C4-2B (cell line): ENCODE measurements around the gene TMEM229B.

Source experiments
- H3K27ac ChIP-seq: fragments of 450-650 bp; 2 replicates; pipeline ENCODE4 v1.5.1; 2017
- ZFX ChIP-seq: fragments of 450-650 bp; IDR thresholded peaks from 2 replicates; pipeline ENCODE4 v1.6.1; 2017
- TF ChIP-seq, protein P1 (sequence below): fragments of 450-650 bp; conservative IDR thresholded peaks from 2 replicates; pipeline ENCODE4 v1.5.1; 2017; ENCODE audit warnings: mild to moderate bottlenecking

Gene TMEM229B

DNA sequence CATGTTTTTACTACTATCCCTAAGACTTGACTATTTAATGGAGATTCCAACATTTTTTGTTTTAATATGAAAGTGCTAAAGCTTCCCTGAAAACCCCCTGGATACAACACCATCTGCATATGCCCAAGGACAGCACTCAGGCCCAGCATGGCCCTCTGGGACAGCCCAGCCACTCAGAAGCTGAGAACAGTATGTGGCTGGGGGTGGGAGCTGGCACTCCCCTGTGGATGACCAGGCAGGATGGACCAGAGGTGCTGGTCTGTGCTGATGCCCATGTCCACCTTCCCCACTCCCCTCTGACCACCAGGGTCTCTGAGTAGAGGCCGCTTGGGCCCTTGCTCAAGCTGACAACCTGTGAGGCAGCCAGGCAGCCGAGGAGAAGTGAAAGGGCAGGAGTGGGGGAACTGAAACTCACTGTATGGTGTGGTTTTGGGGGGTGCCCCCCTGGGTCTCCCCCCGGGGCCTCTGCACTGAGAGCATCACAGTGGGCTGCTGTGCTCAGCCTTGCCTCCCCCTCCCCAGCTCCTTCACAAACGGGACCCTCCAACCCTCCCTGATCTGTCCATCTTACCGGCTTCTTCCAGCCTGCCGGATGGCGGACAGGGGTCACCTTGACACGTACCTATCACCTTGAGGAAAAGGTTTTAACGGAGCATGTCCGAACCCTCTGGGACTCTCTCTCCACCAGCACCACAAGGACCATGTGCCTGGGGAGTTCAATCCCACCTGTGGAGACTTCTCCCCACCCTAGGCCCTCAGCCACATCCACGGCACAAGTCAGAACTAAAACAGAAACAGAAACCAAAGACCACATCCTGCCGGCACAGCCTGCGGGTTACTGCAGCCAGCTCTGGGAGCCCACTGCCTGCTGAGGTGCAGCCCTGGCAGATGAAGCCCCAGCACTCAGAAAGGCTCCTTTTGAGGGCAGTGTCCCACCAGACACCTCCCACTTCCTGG is at the start of gene TMEM229B:
Gene TMEM229B, minus strand, starts transcription at position 785 of the 957 bp plus-strand sequence. CDS start 14,798 bp downstream, outside the sequence.
- no peak within 1 kb of the TSS for H3K27ac ChIP-seq

DNA sequence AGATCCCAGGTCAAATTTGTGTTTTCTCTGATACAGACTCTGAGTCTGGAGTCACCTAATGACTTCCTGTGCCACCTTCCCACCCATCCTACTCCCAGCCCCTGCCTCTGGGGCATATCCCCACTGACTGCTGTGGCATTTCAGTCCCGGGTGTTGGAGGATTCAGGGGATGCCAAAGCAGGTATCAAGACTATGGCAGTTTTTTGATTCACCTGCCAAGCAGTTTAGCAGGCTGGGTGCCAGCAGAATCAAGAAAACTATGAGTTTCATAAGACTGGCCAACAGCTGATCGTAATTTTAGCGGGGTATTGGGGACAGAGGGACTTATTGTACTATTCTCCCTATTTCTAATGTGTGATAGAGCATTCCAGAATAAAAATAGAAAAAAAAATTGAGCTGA is 49.2 kb upstream of the TMEM229B start:
- H3K27ac ChIP-seq = no peak overlapping the region
- no peak for TF ChIP-seq ZFX
- TF ChIP-seq, protein P1, sequence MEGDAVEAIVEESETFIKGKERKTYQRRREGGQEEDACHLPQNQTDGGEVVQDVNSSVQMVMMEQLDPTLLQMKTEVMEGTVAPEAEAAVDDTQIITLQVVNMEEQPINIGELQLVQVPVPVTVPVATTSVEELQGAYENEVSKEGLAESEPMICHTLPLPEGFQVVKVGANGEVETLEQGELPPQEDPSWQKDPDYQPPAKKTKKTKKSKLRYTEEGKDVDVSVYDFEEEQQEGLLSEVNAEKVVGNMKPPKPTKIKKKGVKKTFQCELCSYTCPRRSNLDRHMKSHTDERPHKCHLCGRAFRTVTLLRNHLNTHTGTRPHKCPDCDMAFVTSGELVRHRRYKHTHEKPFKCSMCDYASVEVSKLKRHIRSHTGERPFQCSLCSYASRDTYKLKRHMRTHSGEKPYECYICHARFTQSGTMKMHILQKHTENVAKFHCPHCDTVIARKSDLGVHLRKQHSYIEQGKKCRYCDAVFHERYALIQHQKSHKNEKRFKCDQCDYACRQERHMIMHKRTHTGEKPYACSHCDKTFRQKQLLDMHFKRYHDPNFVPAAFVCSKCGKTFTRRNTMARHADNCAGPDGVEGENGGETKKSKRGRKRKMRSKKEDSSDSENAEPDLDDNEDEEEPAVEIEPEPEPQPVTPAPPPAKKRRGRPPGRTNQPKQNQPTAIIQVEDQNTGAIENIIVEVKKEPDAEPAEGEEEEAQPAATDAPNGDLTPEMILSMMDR = no peak

More for the DNA sequence above, at the start of gene TMEM229B:
- TF ChIP-seq ZFX = no peak
- TF ChIP-seq, protein P1 = no peak

DNA sequence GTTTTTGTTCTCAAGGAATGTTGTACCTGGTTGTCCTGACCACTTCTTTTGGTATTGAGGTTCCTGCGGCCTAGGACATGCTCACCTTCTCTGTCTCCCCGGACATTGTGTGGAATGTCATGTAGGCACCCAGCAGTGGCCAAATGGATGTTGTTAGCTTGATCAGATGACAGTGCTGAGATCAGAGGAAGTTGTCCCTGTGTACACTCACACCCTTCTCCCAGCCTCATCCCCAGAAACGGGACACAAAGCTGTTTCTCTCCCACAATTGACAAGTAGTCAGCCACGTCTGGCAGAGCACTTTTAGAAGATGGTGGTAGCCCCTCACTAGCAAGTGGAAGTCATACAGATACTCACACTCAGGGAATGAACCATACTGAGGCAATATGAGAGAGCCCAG is 47.6 kb upstream of the TMEM229B start:
- no peak overlapping the region for H3K27ac ChIP-seq
- TF ChIP-seq ZFX = no peak
- TF ChIP-seq, protein P1 = no peak

DNA sequence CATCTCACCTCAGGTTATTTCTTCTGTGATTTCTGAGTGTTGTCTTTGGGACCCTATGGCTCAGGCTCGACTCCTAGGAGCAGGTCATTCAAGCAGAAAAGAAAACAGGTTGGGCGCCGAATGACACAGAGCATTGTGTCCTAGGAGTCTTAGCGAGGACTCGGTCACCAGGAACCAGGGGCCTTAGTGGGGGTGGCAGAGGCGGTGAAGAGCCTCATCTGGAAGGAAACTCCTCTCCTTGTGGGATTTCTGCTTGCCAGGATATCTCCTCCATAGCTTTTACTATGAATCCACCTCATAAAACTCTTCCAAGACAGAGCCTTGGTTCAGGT is 45.2 kb upstream of the TMEM229B start:
- TF ChIP-seq, protein P1 = no peak
- no peak for TF ChIP-seq ZFX

DNA sequence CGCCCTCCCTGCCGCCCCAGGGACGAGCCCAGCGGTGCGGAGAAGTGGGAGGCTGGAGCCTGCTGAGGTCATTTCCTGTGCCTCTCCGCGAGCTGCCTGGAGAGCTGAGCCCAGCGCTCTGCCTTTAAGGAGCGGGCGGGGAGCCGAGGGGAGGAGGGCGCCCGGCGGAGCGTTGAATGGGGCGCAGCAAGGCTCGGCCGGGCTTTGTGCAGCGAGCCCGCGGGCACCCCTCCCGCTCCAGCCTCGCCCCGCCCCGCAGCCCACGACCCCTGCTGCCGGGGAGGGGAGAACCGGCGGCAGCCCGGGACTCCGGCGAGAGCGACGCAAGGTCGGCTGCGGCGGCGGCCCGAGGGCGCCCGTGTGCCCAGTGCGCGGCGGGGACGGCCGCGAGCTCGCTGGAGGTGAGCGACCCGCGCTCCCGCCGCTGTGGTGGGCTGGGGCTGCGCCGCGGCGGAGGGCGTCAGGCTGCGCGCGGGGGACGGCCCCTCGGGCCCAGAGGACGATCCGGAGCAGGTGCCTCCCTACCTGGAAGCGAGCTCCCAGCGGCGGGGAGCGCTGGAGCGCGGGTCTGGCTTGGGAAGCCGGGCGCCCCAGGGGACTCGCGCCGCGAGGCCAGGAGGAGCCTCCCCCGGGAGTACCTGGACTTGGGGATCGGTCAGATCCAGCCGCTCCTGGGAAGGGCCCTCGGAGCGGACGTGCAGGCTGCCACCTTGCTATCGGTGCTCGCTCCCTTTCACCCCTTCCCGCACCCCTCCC is 44.7 kb upstream of the TMEM229B start, which contains the start of gene PLEKHH1:
Gene PLEKHH1, plus strand, starts transcription at position 293 of the 756 bp plus-strand sequence. CDS start 8,578 bp downstream, outside the sequence.
- TF ChIP-seq, protein P1 = peak; percentile 45
- TF ChIP-seq ZFX = peak; percentile 68
- H3K27ac ChIP-seq = peak within 1 kb of the TSS; percentile 73

More for the DNA sequence above, 45.2 kb upstream of the TMEM229B start:
- H3K27ac ChIP-seq = peak overlapping the region; percentile 73

DNA sequence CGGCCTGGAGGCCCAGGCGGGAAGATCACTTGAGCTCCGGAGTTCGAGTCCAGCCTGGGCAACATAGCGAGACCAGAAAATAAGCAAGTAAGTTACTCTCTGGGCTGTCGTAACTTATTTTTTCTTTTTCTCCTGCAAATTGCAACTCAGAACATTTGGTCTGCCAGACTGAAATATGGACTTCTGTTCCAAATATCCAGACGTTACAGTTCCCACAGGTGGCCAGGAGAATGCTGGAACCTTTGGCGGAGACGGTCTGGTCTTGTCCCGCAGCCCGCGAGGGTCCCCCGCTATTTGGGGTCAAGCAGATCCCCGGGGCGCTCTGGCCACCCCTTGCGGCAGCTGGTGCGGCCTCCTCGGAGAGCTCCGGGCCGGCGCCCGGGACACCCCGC is 44.1 kb upstream of the TMEM229B start:
- no peak for TF ChIP-seq ZFX
- TF ChIP-seq, protein P1 = no peak
- peak overlapping the region; percentile 73 for H3K27ac ChIP-seq
